Stimulated activated CD8-positive, alpha-beta memory T cell treated with anti-CD3 and anti-CD28 coated beads, Interleukin-7, amount 100 ng/mL, for 1 hour (primary cell): Measurements from ENCODE around the gene ICAM1.
"Not testable (repeated sequence)": the region's sequence is repeated elsewhere in the genome, so short reads cannot be mapped to it uniquely, and the experiment has no call there.

Source experiments
- DNase-seq, 2 donors: peaks; one replicate each; pipeline ENCODE4 v3.0.0-alpha.2; 2020; ENCODE audit warnings: low read depth in 2 of 2

ICAM1 gene

DNA sequence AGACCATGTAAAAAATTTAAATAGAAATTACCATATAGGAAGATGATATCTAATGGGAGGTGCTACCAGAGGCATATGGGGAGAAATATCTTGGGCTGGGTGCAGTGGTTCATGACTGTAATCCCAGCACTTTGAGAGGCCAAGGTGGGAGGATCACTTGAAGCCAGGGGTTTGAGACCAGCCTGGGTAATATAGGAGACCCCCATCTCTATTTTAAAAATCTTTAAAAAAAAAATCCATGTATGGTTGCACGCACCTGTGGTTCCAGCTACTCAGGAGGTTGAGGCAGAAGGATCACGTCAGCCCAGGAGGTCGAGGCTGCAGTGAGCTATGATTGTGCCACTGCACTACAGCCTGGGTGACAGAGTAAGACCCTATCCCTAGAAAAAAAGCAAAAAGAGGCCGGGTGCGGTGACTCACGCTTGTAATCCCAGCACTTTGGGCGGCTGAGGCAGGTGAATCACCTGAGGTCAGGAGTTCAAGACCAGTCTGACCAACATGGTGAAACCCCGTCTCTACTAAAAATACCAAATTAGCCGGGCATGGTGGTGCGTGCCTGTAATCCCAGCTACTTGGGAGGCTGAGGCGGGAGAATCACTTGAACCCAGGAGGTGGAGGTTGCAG lies 29.0 kb upstream of the ICAM1 start:
- DNase-seq = not testable (repeated sequence)

DNA sequence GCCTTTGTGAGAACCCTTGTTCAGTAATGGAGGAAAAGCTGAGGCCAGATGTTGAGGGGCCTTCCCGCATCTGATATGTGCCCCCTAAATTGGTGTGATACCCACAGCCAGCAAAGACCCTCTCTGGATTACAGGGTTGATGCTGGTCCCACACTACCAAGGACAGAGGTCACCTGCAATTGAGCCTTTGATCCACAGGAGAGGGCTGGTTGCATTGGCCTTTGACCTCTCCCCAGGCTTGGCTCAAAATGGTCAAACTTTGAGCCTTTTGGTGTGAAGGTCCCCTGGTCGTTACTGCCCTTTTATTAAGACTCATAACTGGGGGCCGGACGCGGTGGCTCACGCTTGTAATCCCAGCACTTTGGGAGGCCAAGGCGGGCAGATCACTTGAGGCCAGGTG lies 27.3 kb upstream of the ICAM1 start:
- DNase-seq = no peak

DNA sequence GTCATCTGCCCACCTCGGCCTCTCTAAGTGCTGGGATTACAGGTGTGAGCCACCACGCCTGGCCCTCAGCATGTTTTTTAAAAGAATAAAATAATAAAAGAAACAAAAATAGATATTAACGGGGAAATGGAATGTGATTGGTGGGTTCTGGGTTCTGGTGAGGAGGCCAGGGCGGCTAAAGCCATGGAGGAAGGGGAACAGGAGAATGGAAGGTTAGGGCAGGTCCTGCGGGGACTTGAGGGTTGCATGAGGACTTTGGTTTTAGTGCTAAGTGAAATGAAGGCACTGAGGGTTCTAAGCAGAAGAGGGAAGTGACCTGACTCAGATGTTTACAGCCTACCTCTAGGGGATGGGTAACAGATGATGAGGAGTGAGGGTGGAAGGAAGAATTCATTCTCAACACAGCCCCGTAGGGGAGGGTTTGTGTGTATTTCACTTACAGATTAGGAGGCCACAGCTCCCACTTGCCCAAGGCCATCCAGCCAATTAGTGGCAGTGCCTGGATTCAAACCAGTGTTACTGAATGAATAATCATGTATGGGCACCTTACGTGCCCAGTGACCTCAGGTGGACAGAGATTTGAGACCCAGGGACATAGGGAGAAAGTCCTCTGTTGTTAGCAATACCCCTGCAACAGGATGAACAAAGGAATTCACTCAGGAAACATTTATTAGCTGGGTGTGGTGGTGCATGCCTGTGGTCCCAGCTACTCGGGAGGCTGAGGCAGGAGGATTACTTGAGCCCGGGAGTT lies 25.6 kb upstream of the ICAM1 start:
- no peak for DNase-seq

- DNase-seq = no peak
These were observed 24.4 kb upstream of the ICAM1 start for GRCh38 chr19:10246511-10246910.

DNA sequence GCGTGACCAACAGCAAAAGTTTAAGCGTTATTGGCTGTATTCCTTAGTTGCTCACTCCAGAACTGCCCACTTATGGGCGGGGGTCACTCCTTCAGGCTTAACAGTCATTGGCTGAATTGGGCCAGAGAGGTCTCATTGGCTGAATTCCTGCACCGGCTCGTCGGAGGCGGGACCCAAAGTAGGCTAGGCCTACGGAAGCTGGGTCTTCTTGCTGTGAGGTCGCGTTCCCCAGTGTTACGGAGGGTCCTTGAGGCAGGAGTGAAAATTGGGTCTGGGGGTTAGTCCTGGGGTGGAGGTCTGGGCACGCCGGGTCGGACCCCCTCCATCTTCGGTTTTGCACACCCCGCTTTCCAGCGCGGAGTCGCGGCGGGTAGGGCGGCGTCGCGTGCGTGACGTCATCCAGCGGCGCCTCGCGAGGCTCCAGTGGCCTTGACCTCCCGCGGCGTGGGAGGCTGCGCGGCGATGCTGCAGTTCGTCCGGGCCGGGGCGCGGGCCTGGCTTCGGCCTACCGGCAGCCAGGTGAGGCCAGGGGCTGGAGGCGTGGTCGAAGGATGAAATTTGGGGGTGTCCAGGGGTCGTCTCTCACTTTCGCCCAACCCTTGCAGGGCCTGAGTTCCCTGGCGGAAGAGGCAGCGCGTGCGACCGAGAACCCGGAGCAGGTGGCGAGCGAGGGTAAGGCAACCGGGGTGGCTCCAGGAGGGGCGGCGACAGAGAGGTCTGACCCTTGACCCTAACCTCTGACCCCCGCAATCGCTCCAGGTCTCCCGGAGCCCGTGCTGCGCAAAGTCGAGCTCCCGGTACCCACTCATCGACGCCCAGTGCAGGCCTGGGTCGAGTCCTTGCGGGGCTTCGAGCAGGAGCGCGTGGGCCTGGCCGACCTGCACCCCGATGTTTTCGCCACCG lies 18.9 kb upstream of the ICAM1 start, which contains the start of gene MRPL4:
Gene MRPL4, plus strand, starts transcription at position 423 of the 903 bp plus-strand sequence. Its CDS starts 40 bp downstream, at position 463.
- peak; percentile 80 to 87 for DNase-seq

GRCh38 chr19:10252707-10253106 lies 18.2 kb upstream of the ICAM1 start:
- DNase-seq = no peak

GRCh38 chr19:10254244-10254643 lies 16.7 kb upstream of the ICAM1 start:
- no peak for DNase-seq

GRCh38 chr19:10255358-10255757 lies 15.6 kb upstream of the ICAM1 start:
- no peak for DNase-seq

DNA sequence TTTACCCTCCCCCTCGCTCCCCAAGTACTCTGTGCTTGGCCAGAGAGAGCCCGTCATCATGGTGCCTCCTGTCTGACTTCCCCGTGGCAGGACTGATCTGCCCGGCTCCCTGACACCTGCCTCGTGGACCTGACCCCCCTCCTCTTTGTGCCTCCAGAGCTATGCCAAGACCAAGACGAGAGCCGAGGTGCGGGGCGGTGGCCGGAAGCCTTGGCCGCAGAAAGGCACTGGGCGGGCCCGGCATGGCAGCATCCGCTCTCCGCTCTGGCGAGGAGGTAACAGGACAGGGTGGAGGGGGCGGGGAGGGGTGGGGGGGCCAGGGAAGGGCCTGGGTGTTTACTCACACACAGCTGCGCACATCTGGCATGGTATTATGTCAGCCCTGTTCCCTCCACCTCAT lies 14.4 kb upstream of the ICAM1 start:
- no peak for DNase-seq

- DNase-seq = no peak
These were observed 13.8 kb upstream of the ICAM1 start for GRCh38 chr19:10256970-10257615.

- no peak for DNase-seq
These were observed 12.7 kb upstream of the ICAM1 start for GRCh38 chr19:10258080-10258710.

GRCh38 chr19:10259162-10259905 lies 11.6 kb upstream of the ICAM1 start:
- DNase-seq = peak; percentile 67 to 76

- DNase-seq = no peak
These were observed 10.8 kb upstream of the ICAM1 start for GRCh38 chr19:10260141-10260584.

- DNase-seq = no peak
These were observed 8.1 kb upstream of the ICAM1 start for GRCh38 chr19:10262771-10263170.

GRCh38 chr19:10266706-10267105 lies 4.2 kb upstream of the ICAM1 start:
- no peak for DNase-seq

GRCh38 chr19:10268071-10268470 lies 2.8 kb upstream of the ICAM1 start:
- DNase-seq = no peak

DNA sequence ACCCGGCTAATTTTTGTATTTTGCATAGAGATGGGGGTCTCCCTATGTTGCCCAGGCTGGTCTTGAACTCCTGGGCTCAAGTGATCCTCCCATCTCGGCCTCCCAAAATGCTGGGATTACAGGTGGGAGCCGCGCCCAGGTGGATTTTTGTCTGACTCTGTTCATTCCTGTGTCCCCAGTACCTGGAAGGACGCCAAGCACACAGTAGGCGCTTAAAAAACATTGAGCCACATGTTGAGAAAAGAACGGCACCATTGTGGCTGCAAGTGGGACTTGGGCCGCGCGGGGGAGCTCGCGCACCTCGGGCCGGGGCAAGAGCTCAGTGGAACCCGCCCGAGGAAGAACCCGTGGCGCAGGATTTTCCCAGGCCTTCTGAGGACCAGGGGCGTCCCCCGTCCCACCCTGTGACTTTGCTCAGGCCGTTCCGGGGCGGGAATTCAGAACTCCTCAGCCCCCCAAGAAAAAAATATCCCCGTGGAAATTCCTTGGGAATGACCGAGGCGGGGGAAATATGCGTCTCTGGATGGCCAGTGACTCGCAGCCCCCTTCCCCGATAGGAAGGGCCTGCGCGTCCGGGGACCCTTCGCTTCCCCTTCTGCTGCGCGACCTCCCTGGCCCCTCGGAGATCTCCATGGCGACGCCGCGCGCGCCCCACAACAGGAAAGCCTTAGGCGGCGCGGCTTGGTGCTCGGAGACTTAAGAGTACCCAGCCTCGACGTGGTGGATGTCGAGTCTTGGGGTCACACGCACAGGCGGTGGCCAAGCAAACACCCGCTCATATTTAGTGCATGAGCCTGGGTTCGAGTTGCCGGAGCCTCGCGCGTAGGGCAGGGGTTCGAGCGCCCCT lies 1.4 kb upstream of the ICAM1 start:
- DNase-seq = peak; percentile 74 to 85

DNA sequence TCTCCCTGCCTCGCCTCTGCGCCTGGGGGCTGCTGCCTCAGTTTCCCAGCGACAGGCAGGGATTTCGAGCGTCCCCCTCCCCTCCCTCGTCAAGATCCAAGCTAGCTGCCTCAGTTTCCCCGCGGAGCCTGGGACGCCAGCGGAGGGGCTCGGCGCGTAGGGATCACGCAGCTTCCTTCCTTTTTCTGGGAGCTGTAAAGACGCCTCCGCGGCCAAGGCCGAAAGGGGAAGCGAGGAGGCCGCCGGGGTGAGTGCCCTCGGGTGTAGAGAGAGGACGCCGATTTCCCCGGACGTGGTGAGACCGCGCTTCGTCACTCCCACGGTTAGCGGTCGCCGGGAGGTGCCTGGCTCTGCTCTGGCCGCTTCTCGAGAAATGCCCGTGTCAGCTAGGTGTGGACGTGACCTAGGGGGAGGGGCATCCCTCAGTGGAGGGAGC lies 722 bp upstream of the ICAM1 start:
- DNase-seq = peak in 1 of 2 donors; percentile 57

DNA sequence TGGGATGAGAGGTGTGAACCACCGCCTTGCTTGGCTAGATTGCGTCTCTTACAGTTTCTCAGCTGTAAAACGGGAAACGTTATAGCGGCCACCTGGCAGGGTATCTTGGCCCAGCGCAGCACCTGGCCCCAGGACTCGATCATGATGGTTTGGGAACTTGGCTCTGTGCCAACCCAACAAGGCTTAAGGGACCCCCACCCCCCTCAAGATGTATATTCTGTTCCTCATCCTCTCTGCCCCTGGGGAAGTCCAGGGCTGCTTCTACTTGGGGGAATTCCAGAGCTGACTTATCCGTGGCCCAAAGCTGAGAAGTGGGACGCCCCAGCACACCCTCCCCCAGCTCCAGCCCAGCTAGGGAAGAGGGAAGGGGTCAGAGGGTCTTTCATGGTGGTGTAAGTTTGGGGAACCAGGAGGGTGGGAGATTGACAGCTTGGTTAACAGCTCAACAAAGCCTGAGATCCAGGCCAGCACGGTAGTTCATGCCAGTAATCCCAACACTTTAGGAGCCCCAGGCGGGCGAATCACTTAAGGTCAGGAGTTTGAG lies 695 bp downstream of the ICAM1 start:
- DNase-seq = no peak
